SU-DHL-6 (cell line): ENCODE measurements around the gene OR51L1.

Experiments used
- CTCF ChIP-seq: fragments of 200-600 bp; sonication (generic); IDR thresholded peaks from one replicate; pipeline ENCODE4 v1.5.1; 2017; ENCODE audit warnings: antibody characterized with exemption, mild to moderate bottlenecking, low read length, moderate library complexity; ENCODE audit not compliant: insufficient read depth, poor library complexity, severe bottlenecking
- EZH2phosphoT487 ChIP-seq: fragments of 200-600 bp; sonication (generic), shearing (Covaris generic); conservative IDR thresholded peaks from 2 replicates; pipeline ENCODE4 v1.6.1; 2018; ENCODE audit warnings: mild to moderate bottlenecking, antibody characterized with exemption, low read length, moderate library complexity, mixed read lengths

- TF ChIP-seq CTCF (no peak), EZH2phosphoT487 (no peak)
These were observed 12.9 kb downstream of the OR51L1 start for GRCh38 chr11:5007561-5007960.
